Iris pigment epithelial cell (primary cell): ENCODE measurements around the gene RNF149.
"Not testable (repeated sequence)": the region's sequence is repeated elsewhere in the genome, so short reads cannot be mapped to it uniquely, and the experiment has no call there.

ENCODE experiments used
- DNase-seq: peaks from one replicate; pipeline ENCODE4 v3.0.0-alpha.2; 2011; ENCODE audit warnings: low read depth

The RNF149 gene

GRCh38 chr2:101331202-101331601 is 22.7 kb upstream of the RNF149 start:
- no peak for DNase-seq

- no peak for DNase-seq
Observed at GRCh38 chr2:101330253-101330933, 21.9 kb upstream of the RNF149 start.

GRCh38 chr2:101329026-101329425 is 20.5 kb upstream of the RNF149 start:
- DNase-seq: no peak

GRCh38 chr2:101328474-101329007 is 20.0 kb upstream of the RNF149 start:
- peak; percentile 48 for DNase-seq

- DNase-seq: no peak
Observed at GRCh38 chr2:101327863-101328394, 19.4 kb upstream of the RNF149 start.

GRCh38 chr2:101325425-101325824 is 16.9 kb upstream of the RNF149 start:
- no peak for DNase-seq

- DNase-seq: not testable (repeated sequence)
Observed at GRCh38 chr2:101316568-101316967, 8.1 kb upstream of the RNF149 start.

- DNase-seq: no peak
Observed at GRCh38 chr2:101311696-101312017, 3.2 kb upstream of the RNF149 start.

- DNase-seq: no peak
Observed at GRCh38 chr2:101310834-101311695, 2.6 kb upstream of the RNF149 start.

GRCh38 chr2:101310090-101310833 is 1.8 kb upstream of the RNF149 start:
- DNase-seq: no peak

- DNase-seq: peak; percentile 17
Observed at GRCh38 chr2:101307950-101308431, 510 bp downstream of the RNF149 start.

- peak; percentile 26 for DNase-seq
Observed at GRCh38 chr2:101307503-101307902, 998 bp downstream of the RNF149 start.

- no peak for DNase-seq
Observed at GRCh38 chr2:101306410-101306809, 2.1 kb downstream of the RNF149 start.

- peak; percentile 90 for DNase-seq
Observed at GRCh38 chr2:101305492-101306078, 2.9 kb downstream of the RNF149 start.

GRCh38 chr2:101305035-101305434 is 3.5 kb downstream of the RNF149 start:
- DNase-seq: peak; percentile 20

GRCh38 chr2:101303688-101304087 is 4.8 kb downstream of the RNF149 start:
- DNase-seq: no peak

GRCh38 chr2:101302016-101302415 is 6.5 kb downstream of the RNF149 start:
- DNase-seq: no peak

GRCh38 chr2:101300836-101301235 is 7.7 kb downstream of the RNF149 start:
- DNase-seq: no peak

GRCh38 chr2:101300164-101300563 is 8.3 kb downstream of the RNF149 start:
- no peak for DNase-seq

GRCh38 chr2:101299604-101300003 is 8.9 kb downstream of the RNF149 start:
- no peak for DNase-seq

GRCh38 chr2:101297383-101297782 is 11.1 kb downstream of the RNF149 start:
- DNase-seq: no peak

- peak; percentile 17 for DNase-seq
Observed at GRCh38 chr2:101296371-101296770, 12.1 kb downstream of the RNF149 start.
